ENCODE measurements around the gene RSBN1L.

DNA sequence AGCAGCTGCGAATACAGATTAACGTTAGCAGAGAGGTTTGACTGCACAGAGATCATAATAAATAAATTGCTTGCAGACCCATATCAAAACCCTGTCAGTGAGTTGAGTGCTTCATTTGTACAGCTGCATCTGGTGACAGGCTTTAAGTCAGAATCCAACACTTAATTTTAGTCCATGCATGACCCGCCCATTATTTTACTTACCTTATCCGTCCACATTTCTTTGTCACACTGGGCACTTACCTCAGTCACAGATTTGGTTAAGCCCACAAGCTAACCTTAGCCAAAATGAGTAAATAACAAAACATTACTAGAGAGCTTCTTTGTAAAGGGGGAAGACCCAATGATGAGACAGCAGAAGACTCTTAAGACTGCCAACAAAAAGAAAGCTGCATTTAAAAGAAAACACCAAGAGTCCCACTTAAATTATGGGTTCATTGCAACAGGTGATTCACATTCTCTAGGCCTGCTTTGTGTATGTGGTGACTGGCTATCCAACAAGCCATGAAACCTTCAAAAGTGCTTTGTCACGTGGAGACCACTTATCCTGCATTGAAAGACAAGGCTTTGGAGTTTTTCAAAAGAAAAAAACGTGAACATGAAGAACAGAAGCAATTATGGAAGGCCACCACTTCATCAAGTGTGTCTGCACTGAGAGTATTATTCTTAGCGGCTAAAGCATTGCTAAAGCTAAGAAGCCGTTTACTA lies 134.5 kb downstream of the RSBN1L start:
- TF ChIP-seq CTCF (conservative IDR thresholded peaks at IDR 0.05) = no peak
- TF ChIP-seq ZFX (IDR thresholded peaks at IDR 0.05) = no peak
